H1 (cell line): ENCODE results near the gene ITGA4. TPM values are rescaled to one million over a fixed set of nuclear protein-coding genes. Genes with fewer than 3 reads are reported as not detected.
A peak's percentile ranks its signal among the peaks of the same experiment; 100 is the strongest.

Source experiments
- CTCF ChIA-PET: fragments of 300-600 bp; sonication (Branson Sonifier 250); formaldehyde crosslinking; loops from one replicate; lab custom pipeline; 2021; ENCODE audit not compliant: partially characterized antibody; lab: Charles Lee
- POLR2A ChIA-PET: fragments of 300-600 bp; sonication (Branson Sonifier 250); formaldehyde crosslinking; loops from one replicate; lab custom pipeline; 2021; ENCODE audit warnings: inconsistent platforms; ENCODE audit not compliant: partially characterized antibody; lab: Charles Lee
- DNase-seq, 2 experiments: peaks; one replicate each; pipeline versions ENCODE4 v3.0.0 to v3.0.0-alpha.2; 2010 to 2022; ENCODE audit warnings: low spot score in 2 of 2, low read depth in 1 of 2, mixed read lengths in 1 of 2
- FAIRE-seq: peaks from 2 replicates; lab custom pipeline; 2011; peaks lifted over from hg19 to GRCh38; lab: Jason Lieb, UNC
- H2AFZ ChIP-seq: 2 replicates; pipeline ENCODE4 v1.8.1; 2012; ENCODE audit warnings: low read length, inconsistent platforms
- H2AK5ac ChIP-seq: 2 replicates; pipeline ENCODE4 v1.6.1; 2013; ENCODE audit warnings: low read depth, low read length
- H2BK120ac ChIP-seq: replicated peaks from 2 replicates; pipeline ENCODE3; 2013; ENCODE audit warnings: low read depth, low read length, inconsistent platforms
- H2BK12ac ChIP-seq: 2 replicates; pipeline ENCODE4 v1.6.1; 2013; ENCODE audit warnings: low read depth, low read length
- H2BK15ac ChIP-seq: 2 replicates; pipeline ENCODE4 v1.6.1; 2013; ENCODE audit warnings: low read length
- H2BK20ac ChIP-seq: 2 replicates; pipeline ENCODE4 v1.6.1; 2013; ENCODE audit warnings: low read length
- H2BK5ac ChIP-seq: 2 replicates; pipeline ENCODE4 v1.6.1; 2013; ENCODE audit warnings: low read depth, low read length
- H3K14ac ChIP-seq: 2 replicates; pipeline ENCODE4 v1.6.1; 2013; ENCODE audit warnings: inconsistent platforms; ENCODE audit not compliant: insufficient read length
- H3K18ac ChIP-seq: 2 replicates; pipeline ENCODE4 v1.6.1; 2013; ENCODE audit warnings: low read length; ENCODE audit errors: extremely low read depth
- H3K23ac ChIP-seq: 2 replicates; pipeline ENCODE4 v1.6.1; 2013; ENCODE audit warnings: inconsistent platforms; ENCODE audit not compliant: insufficient read length
- H3K23me2 ChIP-seq: 2 replicates; pipeline ENCODE4 v1.6.1; 2013; ENCODE audit warnings: low read depth, low read length
- H3K27ac ChIP-seq: 2 replicates; pipeline ENCODE4 v1.6.1; 2011; ENCODE audit warnings: low read depth, low read length, inconsistent platforms
- H3K27me3 ChIP-seq, 4 experiments: replicated peaks in 1 of 4; 1 replicate in 1 of 4; 2 replicates in 3 of 4; pipeline versions ENCODE4 v1.6.1 to v1.8.1; 2011 to 2013; ENCODE audit warnings: low read length in 3 of 4, mild to moderate bottlenecking in 3 of 4, inconsistent platforms in 2 of 4, mixed read lengths in 2 of 4, moderate library complexity in 1 of 4; ENCODE audit not compliant: control insufficient read depth in 3 of 4, insufficient read depth in 3 of 4; ENCODE audit errors: extremely low read depth in 1 of 4
- H3K36me3 ChIP-seq, 4 experiments: 2 replicates each; pipeline versions ENCODE4 v1.6.1 to v1.8.1; 2011 to 2013; ENCODE audit warnings: mild to moderate bottlenecking in 4 of 4, low read length in 3 of 4, moderate library complexity in 2 of 4, control low read depth in 1 of 4, inconsistent platforms in 1 of 4; ENCODE audit not compliant: insufficient read depth in 4 of 4, control insufficient read depth in 2 of 4
- H3K4ac ChIP-seq: replicated peaks from 2 replicates; pipeline ENCODE3; 2013; ENCODE audit warnings: low read length, low read depth, mixed read lengths, inconsistent platforms; ENCODE audit not compliant: insufficient read length
- H3K4me1 ChIP-seq, 4 experiments: replicated peaks in 1 of 4; 1 replicate in 1 of 4; 2 replicates in 3 of 4; pipeline versions ENCODE4 v1.6.1 to v1.8.1; 2011 to 2013; ENCODE audit warnings: low read length in 3 of 4, inconsistent platforms in 2 of 4, mixed read lengths in 1 of 4; ENCODE audit not compliant: insufficient read depth in 4 of 4, control insufficient read depth in 3 of 4
- H3K4me2 ChIP-seq, 2 experiments: 2 replicates each; pipeline versions ENCODE4 v1.6.1 to v1.8.1; 2011 to 2013; ENCODE audit warnings: low read depth in 2 of 2, low read length in 2 of 2, control low read depth in 1 of 2, inconsistent platforms in 1 of 2, mild to moderate bottlenecking in 1 of 2; ENCODE audit not compliant: insufficient read depth in 1 of 2
- H3K4me3 ChIP-seq, 4 experiments: fragments of 200-600, 300-600 bp in 1 of 4; sonication (generic), shearing (Covaris generic), sonication (Bioruptor Twin) in 1 of 4; 2 replicates each; pipeline versions ENCODE4 v1.5.1 to v1.8.1; 2011 to 2016; ENCODE audit warnings: low read length in 4 of 4, low read depth in 3 of 4, control low read depth in 2 of 4, inconsistent platforms in 2 of 4, mild to moderate bottlenecking in 2 of 4, mixed read lengths in 1 of 4, moderate library complexity in 1 of 4; ENCODE audit not compliant: insufficient read depth in 2 of 4; ENCODE audit errors: extremely low read depth in 1 of 4
- H3K56ac ChIP-seq: replicated peaks from 2 replicates; pipeline ENCODE3; 2013; ENCODE audit warnings: low read depth, mild to moderate bottlenecking, mixed read lengths, low read length, inconsistent platforms; ENCODE audit not compliant: insufficient read length
- H3K79me1 ChIP-seq: 2 replicates; pipeline ENCODE4 v1.6.1; 2013; ENCODE audit warnings: low read depth, low read length, control low read depth
- H3K79me2 ChIP-seq, 2 experiments: 2 replicates each; pipeline versions ENCODE4 v1.6.1 to v1.8.1; 2012 to 2013; ENCODE audit warnings: low read length in 2 of 2, mild to moderate bottlenecking in 2 of 2, inconsistent platforms in 1 of 2; ENCODE audit not compliant: insufficient read depth in 2 of 2, control insufficient read depth in 1 of 2
- H3K9ac ChIP-seq, 4 experiments: replicated peaks in 1 of 4; 1 replicate in 1 of 4; 2 replicates in 3 of 4; pipeline versions ENCODE4 v1.6.1 to v1.8.1; 2011 to 2013; ENCODE audit warnings: low read depth in 3 of 4, low read length in 3 of 4, control low read depth in 2 of 4, mild to moderate bottlenecking in 2 of 4, moderate library complexity in 2 of 4, inconsistent platforms in 1 of 4; ENCODE audit errors: extremely low read depth in 1 of 4
- H3K9me3 ChIP-seq, 2 experiments: 2 replicates each; pipeline versions ENCODE4 v1.6.1 to v1.8.1; 2012 to 2013; ENCODE audit warnings: mild to moderate bottlenecking in 2 of 2, moderate library complexity in 2 of 2, control low read depth in 1 of 2, inconsistent platforms in 1 of 2, low read depth in 1 of 2, low read length in 1 of 2, mixed read lengths in 1 of 2; ENCODE audit not compliant: insufficient read depth in 2 of 2
- H4K20me1 ChIP-seq, 2 experiments: replicated peaks in 1 of 2; 2 replicates each; pipeline versions ENCODE3 to v1.8.1; 2011 to 2013; ENCODE audit warnings: inconsistent platforms in 2 of 2, low read length in 2 of 2, mild to moderate bottlenecking in 1 of 2; ENCODE audit not compliant: insufficient read depth in 2 of 2, control insufficient read depth in 1 of 2
- H4K5ac ChIP-seq: 2 replicates; pipeline ENCODE4 v1.6.1; 2013; ENCODE audit warnings: low read length, low read depth, mixed read lengths, inconsistent platforms; ENCODE audit not compliant: insufficient read length
- H4K8ac ChIP-seq: 2 replicates; pipeline ENCODE4 v1.8.0; 2013; ENCODE audit warnings: mild to moderate bottlenecking, moderate library complexity, low read length, inconsistent platforms; ENCODE audit not compliant: insufficient read depth; ENCODE audit errors: extremely low read depth
- H4K91ac ChIP-seq: replicated peaks from 2 replicates; pipeline ENCODE3; 2013; ENCODE audit warnings: low read length, mixed read lengths, inconsistent platforms; ENCODE audit not compliant: insufficient read length
- CBX8 ChIP-seq: fragments of 300-800, 300-1000 bp; sonication (generic); IDR thresholded peaks from 2 replicates; pipeline ENCODE4 v1.7.1; 2016; ENCODE audit warnings: low read depth, low read length, borderline replicate concordance
- HDAC2 ChIP-seq, 2 experiments: fragments of 300-600 bp in 1 of 2; sonication (generic) in 1 of 2; IDR thresholded peaks; 2 replicates each; pipeline ENCODE4 v1.6.1; 2011 to 2012; ENCODE audit warnings: low read depth in 2 of 2, low read length in 2 of 2, mild to moderate bottlenecking in 2 of 2, moderate library complexity in 2 of 2, borderline replicate concordance in 1 of 2, inconsistent platforms in 1 of 2
- JUN ChIP-seq: IDR thresholded peaks from 2 replicates; pipeline ENCODE4 v1.6.1; 2011; ENCODE audit warnings: low read depth, mild to moderate bottlenecking, improper control_type of control experiment, low read length
- TEAD4 ChIP-seq: IDR thresholded peaks from 2 replicates; pipeline ENCODE4 v1.6.1; 2012; ENCODE audit warnings: low read depth, low read length, inconsistent platforms, mixed read lengths
- ZNF274 ChIP-seq: IDR thresholded peaks from 2 replicates; pipeline ENCODE4 v1.7.0; 2012; ENCODE audit warnings: low read length, borderline replicate concordance; ENCODE audit errors: extremely low read depth
- WGBS, 2 experiments: shearing (Covaris generic) in 1 of 2; methylation state at CpG; one replicate each; pipeline versions ENCODE4 v1.1.6 to v1.1.7; 2013 to 2015; ENCODE audit warnings: low lambda C conversion rate in 2 of 2, mixed read lengths in 2 of 2, inconsistent platforms in 1 of 2, low coverage in 1 of 2, missing lambda C conversion rate in 1 of 2; ENCODE audit not compliant: insufficient replicate concordance in 2 of 2, insufficient coverage in 1 of 2, insufficient read length in 1 of 2; ENCODE audit errors: extremely low coverage in 1 of 2, missing lambda C conversion rate in 1 of 2; 5-methylcytosine and 5-hydroxymethylcytosine counted together
- polyA plus RNA-seq, 7 experiments: library from polyadenylated mRNA; depleted of rRNA in 3 of 7; stranded (reverse) in 5 of 7; unstranded in 2 of 7; fragments of >200 nt in 5 of 7; fragments of 200-250 nt in 2 of 7; gene quantifications; 1 replicate in 5 of 7; 2 replicates in 1 of 7; 4 replicates in 1 of 7; pipeline versions ENCODE4 v1.2.1 to v1.2.3, GENCODE V29; 2011 to 2013; ENCODE audit warnings: missing spikeins in 2 of 7, mixed read lengths in 2 of 7
- total RNA-seq: library from RNA; stranded (reverse); fragmentation: NEBNext Ultra II Directional; extraction: Animal tissue kit (Norgen Biotek cat#: 25700); gene quantifications from 2 replicates; pipeline ENCODE4 v1.2.1, GENCODE V29; 2021
- TF ChIP-seq, protein P1 (sequence below): IDR thresholded peaks from 2 replicates; pipeline ENCODE4 v1.6.1; 2012; ENCODE audit warnings: inconsistent platforms

The ITGA4 gene
- total and polyA plus RNA-seq, 2 of the 8 experiments (the other 6 are each of a cell fraction or from before 2014, with no cell fraction given): 0.60 to 2.1 TPM

DNA sequence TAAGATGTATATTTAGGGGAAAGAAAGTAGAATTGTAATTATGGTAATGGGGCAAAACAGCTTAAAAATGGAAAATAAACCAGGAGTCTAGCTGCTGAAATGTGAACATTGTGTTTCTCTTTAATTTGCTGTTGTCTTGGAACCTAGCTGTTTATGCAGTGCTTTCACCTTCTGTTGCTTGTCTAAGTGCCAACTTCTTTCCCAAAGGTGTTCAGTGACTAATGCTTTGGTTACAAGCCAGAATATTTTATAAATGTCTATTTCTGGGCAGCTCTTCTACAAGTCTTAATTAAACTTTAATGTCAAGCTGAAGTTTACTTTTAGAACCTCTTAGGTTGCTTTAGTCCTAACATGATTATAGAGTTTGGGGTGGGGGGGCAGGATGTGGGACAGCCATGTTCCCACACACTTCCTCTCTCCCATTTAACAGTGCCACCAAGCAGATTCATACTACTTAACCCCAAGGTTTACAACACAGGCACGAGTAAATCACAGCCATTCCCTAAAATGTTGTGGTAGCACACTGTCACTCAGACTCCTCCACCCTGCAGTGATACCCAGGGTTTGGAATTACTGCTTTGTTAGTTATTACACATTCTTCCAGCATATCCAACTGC is 60.6 kb downstream of the ITGA4 start:
- POLR2A ChIA-PET: no interaction called here
- no peaks in the 10 kb centered on the region for H3K36me3 ChIP-seq
- FAIRE-seq (no peak), DNase-seq (no peak)
- H3K23me2 ChIP-seq: no peaks in the 10 kb centered on the region
- WGBS, 2 experiments: 100% methylated on average over 1 of the region's 1 CpG; no CpG with 5 or more reads in 1 of the 2 experiments
- H3K79me2 ChIP-seq: no peaks in the 10 kb centered on the region
- no peaks in the 10 kb centered on the region for H3K27me3 ChIP-seq
- no peaks in the 10 kb centered on the region for H3K79me1 ChIP-seq
- no peak overlapping the region for H2BK12ac ChIP-seq
- H3K23ac ChIP-seq: no peak overlapping the region
- CTCF ChIA-PET: interaction anchor here (1.2 to 1.7 kb wide), 3 partner anchors 56 to 79 kb away, joined by 3 to 6 read pairs (median 3); no protein-coding TSS in a partner anchor
- no peak overlapping the region for H3K4ac ChIP-seq
- no peak overlapping the region for H4K8ac ChIP-seq
- no peaks in the 10 kb centered on the region for H3K9me3 ChIP-seq
- H2BK15ac ChIP-seq: no peak overlapping the region
- no peak overlapping the region for H2BK20ac ChIP-seq
- no peak overlapping the region for H3K56ac ChIP-seq
- H4K20me1 ChIP-seq: no peaks in the 10 kb centered on the region
- no peak overlapping the region for H2AK5ac ChIP-seq
- no peak overlapping the region for H3K9ac ChIP-seq
- H2AFZ ChIP-seq: 0 out of 2 replicates have a peak overlapping the region, but pooled peaks have one; percentile 35
- no peak overlapping the region for H2BK5ac ChIP-seq
- H4K5ac ChIP-seq: no peak overlapping the region
- no peak overlapping the region for H3K18ac ChIP-seq
- no peak overlapping the region for H2BK120ac ChIP-seq
- H3K27ac ChIP-seq: no peak overlapping the region
- H3K4me3 ChIP-seq: no peak overlapping the region
- no peak overlapping the region for H4K91ac ChIP-seq
- TF ChIP-seq ZNF274 (no peak), CBX8 (no peak), JUN (no peak), HDAC2 (IDR thresholded peaks at IDR 0.05; ENCODE audit: borderline replicate concordance in 1 of 2, low read depth in 2 of 2, low read length in 2 of 2) (no peak), TEAD4 (no peak)
- TF ChIP-seq, protein P1, sequence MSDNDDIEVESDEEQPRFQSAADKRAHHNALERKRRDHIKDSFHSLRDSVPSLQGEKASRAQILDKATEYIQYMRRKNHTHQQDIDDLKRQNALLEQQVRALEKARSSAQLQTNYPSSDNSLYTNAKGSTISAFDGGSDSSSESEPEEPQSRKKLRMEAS: no peak
- TF ChIP-seq, all 59 proteins: peak for 0
- Histone ChIP-seq H3K4me1 (no peaks in the 10 kb centered on the region), H3K4me2 (no peak overlapping the region), H3K14ac (no peak overlapping the region)
